ENCODE measurements around the gene CYB5R4. TPM values are rescaled to one million over a fixed set of nuclear protein-coding genes. Genes with fewer than 3 reads are reported as not detected.

The CYB5R4 gene
- polyA plus RNA-seq, 1 donor from 2014 or later, result 18.0 TPM

DNA sequence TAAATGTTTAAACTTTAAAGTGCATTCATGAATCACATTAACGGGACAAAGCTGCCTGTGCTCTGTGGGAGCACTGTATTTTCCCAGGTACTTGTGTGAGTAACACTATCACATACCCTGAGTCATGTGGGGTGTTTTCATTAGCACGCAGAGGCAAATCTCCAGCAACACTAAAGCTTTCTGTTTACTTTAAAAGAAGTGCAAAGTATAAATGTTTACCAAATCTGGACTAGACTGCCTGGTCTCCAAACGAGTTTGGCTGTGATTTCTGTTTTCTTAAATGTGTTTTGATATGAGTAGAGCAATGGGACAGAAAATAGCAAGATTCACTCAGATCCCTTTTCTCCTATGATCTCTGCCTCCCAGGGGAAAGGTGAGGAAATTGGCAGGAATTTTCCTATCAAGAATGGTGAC, 35.1 kb upstream of the CYB5R4 start:
- H3K9ac ChIP-seq (ENCODE audit: low read length), result no peak overlapping the region
- no peak overlapping the region for H3K4me2 ChIP-seq (ENCODE audit: low read length)
- TF ChIP-seq MXI1 (conservative IDR thresholded peaks at IDR 0.05; ENCODE audit: poor library complexity, severe bottlenecking) (no peak), CTCF (IDR thresholded peaks at IDR 0.05; ENCODE audit: poor library complexity, severe bottlenecking) (no peak), EP300 (conservative IDR thresholded peaks at IDR 0.05; ENCODE audit: poor library complexity, severe bottlenecking) (no peak), REST (IDR thresholded peaks at IDR 0.05; ENCODE audit: borderline replicate concordance) (no peak), EZH2 (IDR thresholded peaks at IDR 0.05; ENCODE audit: borderline replicate concordance, insufficient read depth, low read length, poor library complexity, severe bottlenecking) (no peak), RAD21 (conservative IDR thresholded peaks at IDR 0.05) (no peak), POLR2AphosphoS5 (IDR thresholded peaks at IDR 0.05) (no peak), SMC3 (conservative IDR thresholded peaks at IDR 0.05; ENCODE audit: poor library complexity) (no peak), TAF1 (IDR thresholded peaks at IDR 0.05; ENCODE audit: low read depth) (no peak)
- no peaks in the 10 kb centered on the region for H3F3A ChIP-seq (ENCODE audit: insufficient read depth, low read length, poor library complexity, severe bottlenecking)
- no peaks in the 10 kb centered on the region for H3K27me3 ChIP-seq (ENCODE audit: insufficient read depth, low read depth, low read length)
- no peak overlapping the region for H2AFZ ChIP-seq (ENCODE audit: low read depth, low read length)
- H3K9me2 ChIP-seq (ENCODE audit: insufficient read depth, low read length), result no peaks in the 10 kb centered on the region
- no peaks in the 10 kb centered on the region for H4K20me1 ChIP-seq (ENCODE audit: insufficient read depth)
- no peak overlapping the region for H3K4me3 ChIP-seq (ENCODE audit: low read length)
- no peaks in the 10 kb centered on the region for H3K36me3 ChIP-seq (ENCODE audit: insufficient read depth, low read length)
- H3K27ac ChIP-seq (ENCODE audit: low read length), result no peak overlapping the region
- no peaks in the 10 kb centered on the region for H3K79me2 ChIP-seq (replicated peaks; ENCODE audit: insufficient read depth, low read length)
- H3K9me3 ChIP-seq (ENCODE audit: low read length), result no peaks in the 10 kb centered on the region

- Histone ChIP-seq H3K9me3 (ENCODE audit: low read length) (no peaks in the 10 kb centered on the region), H4K20me1 (ENCODE audit: insufficient read depth) (no peaks in the 10 kb centered on the region), H3K9ac (ENCODE audit: low read length) (no peak overlapping the region), H3K27me3 (ENCODE audit: insufficient read depth, low read depth, low read length) (no peaks in the 10 kb centered on the region), H3K4me2 (ENCODE audit: low read length) (no peak overlapping the region), H2AFZ (ENCODE audit: low read depth, low read length) (no peak overlapping the region), H3K79me2 (replicated peaks; ENCODE audit: insufficient read depth, low read length) (no peaks in the 10 kb centered on the region), H3F3A (ENCODE audit: insufficient read depth, low read length, poor library complexity, severe bottlenecking) (no peaks in the 10 kb centered on the region), H3K36me3 (ENCODE audit: insufficient read depth, low read length) (no peaks in the 10 kb centered on the region), H3K27ac (ENCODE audit: low read length) (no peak overlapping the region), H3K9me2 (ENCODE audit: insufficient read depth, low read length) (no peaks in the 10 kb centered on the region), H3K4me3 (ENCODE audit: low read length) (no peak overlapping the region)
- no peak for TF ChIP-seq REST (IDR thresholded peaks at IDR 0.05; ENCODE audit: borderline replicate concordance)
- no peak for TF ChIP-seq POLR2AphosphoS5 (IDR thresholded peaks at IDR 0.05)
- TF ChIP-seq MXI1 (conservative IDR thresholded peaks at IDR 0.05; ENCODE audit: poor library complexity, severe bottlenecking), result no peak
- TF ChIP-seq CTCF (IDR thresholded peaks at IDR 0.05; ENCODE audit: poor library complexity, severe bottlenecking), result no peak
- no peak for TF ChIP-seq RAD21 (conservative IDR thresholded peaks at IDR 0.05)
- no peak for TF ChIP-seq TAF1 (IDR thresholded peaks at IDR 0.05; ENCODE audit: low read depth)
- TF ChIP-seq SMC3 (conservative IDR thresholded peaks at IDR 0.05; ENCODE audit: poor library complexity), result no peak
- no peak for TF ChIP-seq EP300 (conservative IDR thresholded peaks at IDR 0.05; ENCODE audit: poor library complexity, severe bottlenecking)
- TF ChIP-seq EZH2 (IDR thresholded peaks at IDR 0.05; ENCODE audit: borderline replicate concordance, insufficient read depth, low read length, poor library complexity, severe bottlenecking), result no peak
Observed at GRCh38 chr6:83824831-83825230, 34.7 kb upstream of the CYB5R4 start.
